DOHH2 (cell line): ENCODE results near the gene SWSAP1.
"Not testable (repeated sequence)": the region's sequence is repeated elsewhere in the genome, so short reads cannot be mapped to it uniquely, and the experiment has no call there.

ENCODE experiments used
- EZH2phosphoT487 ChIP-seq: fragments of 200-600 bp; sonication (generic); IDR thresholded peaks from 2 replicates; pipeline ENCODE4 v1.6.1; 2017; ENCODE audit warnings: borderline replicate concordance, mild to moderate bottlenecking, antibody characterized with exemption, low read length, moderate library complexity, mixed read lengths
- TF ChIP-seq, protein P1 (sequence below): fragments of 200-600 bp; sonication (generic); IDR thresholded peaks from one replicate; pipeline ENCODE4 v1.5.1; 2014; ENCODE audit warnings: antibody characterized with exemption, mild to moderate bottlenecking, low read depth, low read length; ENCODE audit not compliant: poor library complexity, severe bottlenecking

- TF ChIP-seq, protein P1, sequence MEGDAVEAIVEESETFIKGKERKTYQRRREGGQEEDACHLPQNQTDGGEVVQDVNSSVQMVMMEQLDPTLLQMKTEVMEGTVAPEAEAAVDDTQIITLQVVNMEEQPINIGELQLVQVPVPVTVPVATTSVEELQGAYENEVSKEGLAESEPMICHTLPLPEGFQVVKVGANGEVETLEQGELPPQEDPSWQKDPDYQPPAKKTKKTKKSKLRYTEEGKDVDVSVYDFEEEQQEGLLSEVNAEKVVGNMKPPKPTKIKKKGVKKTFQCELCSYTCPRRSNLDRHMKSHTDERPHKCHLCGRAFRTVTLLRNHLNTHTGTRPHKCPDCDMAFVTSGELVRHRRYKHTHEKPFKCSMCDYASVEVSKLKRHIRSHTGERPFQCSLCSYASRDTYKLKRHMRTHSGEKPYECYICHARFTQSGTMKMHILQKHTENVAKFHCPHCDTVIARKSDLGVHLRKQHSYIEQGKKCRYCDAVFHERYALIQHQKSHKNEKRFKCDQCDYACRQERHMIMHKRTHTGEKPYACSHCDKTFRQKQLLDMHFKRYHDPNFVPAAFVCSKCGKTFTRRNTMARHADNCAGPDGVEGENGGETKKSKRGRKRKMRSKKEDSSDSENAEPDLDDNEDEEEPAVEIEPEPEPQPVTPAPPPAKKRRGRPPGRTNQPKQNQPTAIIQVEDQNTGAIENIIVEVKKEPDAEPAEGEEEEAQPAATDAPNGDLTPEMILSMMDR = not testable (repeated sequence)
- TF ChIP-seq EZH2phosphoT487 = not testable (repeated sequence)
These were observed 34.4 kb upstream of the SWSAP1 start for GRCh38 chr19:11340099-11340467.
